Tibial nerve (tissue), 4 donors: Measurements from ENCODE around the gene AKAP6.

Experiments used
- EP300 ChIP-seq, 2 donors: sonication (generic); formaldehyde crosslinking; IDR thresholded peaks; one replicate each; pipeline ENCODE4 v1.6.1; 2017; ENCODE audit warnings: antibody characterized with exemption in 2 of 2, mild to moderate bottlenecking in 1 of 2
- TF ChIP-seq, protein P1 (sequence below), 5 experiments: fragments of 200-600 bp in 3 of 5; fragments of 450-650 bp in 2 of 5; sonication (generic) in 3 of 5; IDR thresholded peaks; one replicate each; pipeline ENCODE4 v1.5.1; 2016 to 2019; ENCODE audit warnings: antibody characterized with exemption in 5 of 5, mild to moderate bottlenecking in 3 of 5, moderate library complexity in 2 of 5

DNA sequence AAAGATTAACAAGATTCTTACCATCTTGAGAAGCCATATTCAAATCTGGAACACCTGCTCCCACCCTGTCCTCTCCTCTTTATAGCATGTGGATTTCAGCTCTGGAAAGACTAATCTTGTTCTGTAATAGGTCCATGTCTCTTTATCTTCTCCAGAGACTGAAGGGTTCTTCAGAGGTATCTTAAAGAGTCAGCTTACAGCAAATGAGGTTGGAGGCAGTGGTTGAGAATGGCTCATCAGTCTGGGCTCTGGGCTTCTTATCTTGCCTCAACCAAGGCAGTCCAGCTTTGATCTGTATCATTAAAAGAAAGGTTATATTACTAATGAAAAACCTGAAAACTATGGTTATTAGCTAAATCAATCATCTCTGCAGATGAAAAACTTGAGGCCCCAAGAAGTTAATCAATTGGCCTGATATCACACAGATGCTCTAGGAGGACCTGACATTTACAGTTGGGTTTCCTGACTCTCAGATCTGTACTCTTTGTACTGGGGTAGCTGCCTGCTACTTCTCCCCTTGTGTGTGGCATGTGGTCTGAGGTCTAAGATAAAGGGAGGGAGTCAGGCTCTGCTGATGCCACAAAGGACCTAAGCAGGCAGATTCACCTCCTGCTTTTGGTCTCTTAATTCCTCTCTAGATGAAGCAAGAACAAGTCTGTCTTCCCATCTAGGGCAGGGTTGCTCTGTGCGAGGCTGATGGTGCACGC, 1.7 kb upstream of the AKAP6 start:
- TF ChIP-seq EP300 (IDR thresholded peaks at IDR 0.05), result no peak
- TF ChIP-seq, protein P1, sequence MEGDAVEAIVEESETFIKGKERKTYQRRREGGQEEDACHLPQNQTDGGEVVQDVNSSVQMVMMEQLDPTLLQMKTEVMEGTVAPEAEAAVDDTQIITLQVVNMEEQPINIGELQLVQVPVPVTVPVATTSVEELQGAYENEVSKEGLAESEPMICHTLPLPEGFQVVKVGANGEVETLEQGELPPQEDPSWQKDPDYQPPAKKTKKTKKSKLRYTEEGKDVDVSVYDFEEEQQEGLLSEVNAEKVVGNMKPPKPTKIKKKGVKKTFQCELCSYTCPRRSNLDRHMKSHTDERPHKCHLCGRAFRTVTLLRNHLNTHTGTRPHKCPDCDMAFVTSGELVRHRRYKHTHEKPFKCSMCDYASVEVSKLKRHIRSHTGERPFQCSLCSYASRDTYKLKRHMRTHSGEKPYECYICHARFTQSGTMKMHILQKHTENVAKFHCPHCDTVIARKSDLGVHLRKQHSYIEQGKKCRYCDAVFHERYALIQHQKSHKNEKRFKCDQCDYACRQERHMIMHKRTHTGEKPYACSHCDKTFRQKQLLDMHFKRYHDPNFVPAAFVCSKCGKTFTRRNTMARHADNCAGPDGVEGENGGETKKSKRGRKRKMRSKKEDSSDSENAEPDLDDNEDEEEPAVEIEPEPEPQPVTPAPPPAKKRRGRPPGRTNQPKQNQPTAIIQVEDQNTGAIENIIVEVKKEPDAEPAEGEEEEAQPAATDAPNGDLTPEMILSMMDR (IDR thresholded peaks at IDR 0.05), result no peak
